ENCODE measurements around the gene PCDHA5.
"Not testable (repeated sequence)": the region's sequence is repeated elsewhere in the genome, so short reads cannot be mapped to it uniquely, and the experiment has no call there.

PCDHA5 gene

DNA sequence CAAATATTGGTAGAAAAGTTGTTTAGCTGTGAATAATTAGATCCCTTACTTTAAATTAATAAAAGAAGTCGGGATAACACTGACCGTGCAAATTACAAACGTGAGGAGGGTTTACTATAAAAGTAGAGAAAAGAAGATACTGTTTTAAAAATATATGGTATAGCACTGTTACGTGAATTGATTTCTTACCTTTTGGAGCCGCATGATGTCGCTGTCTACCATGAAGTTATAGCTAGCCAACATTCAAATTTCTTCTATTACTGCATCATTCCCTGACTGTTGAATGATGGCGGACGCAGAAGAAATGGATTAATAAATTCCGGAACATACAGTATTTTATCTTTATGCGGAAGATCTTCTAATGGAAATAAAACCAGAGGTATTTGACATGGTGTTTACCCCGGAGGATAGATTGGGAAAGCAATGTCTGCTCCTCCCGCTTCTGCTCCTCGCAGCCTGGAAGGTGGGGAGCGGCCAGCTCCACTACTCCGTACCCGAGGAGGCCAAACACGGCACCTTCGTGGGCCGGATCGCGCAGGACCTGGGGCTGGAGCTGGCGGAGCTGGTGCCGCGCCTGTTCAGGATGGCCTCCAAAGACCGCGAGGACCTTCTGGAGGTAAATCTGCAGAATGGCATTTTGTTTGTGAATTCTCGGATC is 6.4 kb downstream of the PCDHA5 start, which contains the start of gene PCDHA6:
PCDHA6 (plus strand) TSS at position 257 of the 658 bp plus-strand sequence; CDS start at position 389, 132 bp downstream.
- no peak for DNase-seq

DNA sequence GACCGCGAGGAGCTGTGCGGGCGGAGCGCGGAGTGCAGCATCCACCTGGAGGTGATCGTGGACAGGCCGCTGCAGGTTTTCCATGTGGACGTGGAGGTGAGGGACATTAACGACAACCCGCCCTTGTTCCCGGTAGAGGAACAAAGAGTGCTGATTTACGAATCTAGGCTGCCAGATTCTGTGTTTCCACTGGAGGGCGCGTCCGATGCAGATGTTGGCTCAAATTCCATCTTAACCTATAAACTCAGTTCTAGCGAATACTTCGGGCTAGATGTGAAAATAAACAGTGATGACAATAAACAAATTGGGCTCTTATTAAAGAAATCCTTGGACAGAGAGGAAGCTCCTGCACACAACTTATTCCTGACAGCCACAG is 6.9 kb downstream of the PCDHA5 start:
- no peak for DNase-seq

DNA sequence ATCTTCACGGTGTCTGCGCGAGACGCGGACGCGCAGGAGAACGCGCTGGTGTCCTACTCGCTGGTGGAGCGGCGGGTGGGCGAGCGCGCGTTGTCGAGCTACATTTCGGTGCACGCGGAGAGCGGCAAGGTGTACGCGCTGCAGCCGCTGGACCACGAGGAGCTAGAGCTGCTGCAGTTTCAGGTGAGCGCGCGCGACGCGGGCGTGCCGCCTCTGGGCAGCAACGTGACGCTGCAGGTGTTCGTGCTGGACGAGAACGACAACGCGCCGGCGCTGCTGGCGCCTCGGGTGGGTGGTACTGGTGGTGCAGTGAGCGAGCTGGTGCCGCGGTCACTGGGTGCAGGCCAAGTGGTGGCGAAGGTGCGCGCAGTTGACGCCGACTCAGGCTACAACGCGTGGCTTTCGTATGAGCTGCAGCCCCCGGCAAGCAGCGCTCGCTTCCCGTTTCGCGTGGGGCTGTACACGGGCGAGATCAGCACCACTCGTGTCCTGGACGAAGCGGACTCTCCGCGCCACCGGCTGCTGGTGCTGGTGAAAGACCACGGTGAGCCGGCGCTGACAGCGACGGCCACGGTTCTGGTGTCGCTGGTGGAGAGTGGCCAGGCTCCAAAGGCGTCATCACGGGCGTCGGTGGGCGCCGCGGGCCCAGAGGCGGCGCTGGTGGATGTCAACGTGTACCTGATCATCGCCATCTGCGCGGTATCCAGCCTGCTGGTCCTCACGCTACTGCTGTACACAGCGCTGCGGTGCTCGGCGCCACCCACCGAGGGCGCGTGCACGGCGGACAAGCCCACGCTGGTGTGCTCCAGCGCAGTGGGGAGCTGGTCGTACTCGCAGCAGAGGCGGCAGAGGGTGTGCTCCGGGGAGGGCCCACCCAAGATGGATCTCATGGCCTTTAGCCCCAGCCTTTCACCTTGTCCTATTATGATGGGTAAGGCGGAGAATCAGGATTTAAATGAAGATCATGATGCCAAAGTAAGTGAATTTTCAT is 8.4 kb downstream of the PCDHA5 start:
- not testable (repeated sequence) for DNase-seq

DNA sequence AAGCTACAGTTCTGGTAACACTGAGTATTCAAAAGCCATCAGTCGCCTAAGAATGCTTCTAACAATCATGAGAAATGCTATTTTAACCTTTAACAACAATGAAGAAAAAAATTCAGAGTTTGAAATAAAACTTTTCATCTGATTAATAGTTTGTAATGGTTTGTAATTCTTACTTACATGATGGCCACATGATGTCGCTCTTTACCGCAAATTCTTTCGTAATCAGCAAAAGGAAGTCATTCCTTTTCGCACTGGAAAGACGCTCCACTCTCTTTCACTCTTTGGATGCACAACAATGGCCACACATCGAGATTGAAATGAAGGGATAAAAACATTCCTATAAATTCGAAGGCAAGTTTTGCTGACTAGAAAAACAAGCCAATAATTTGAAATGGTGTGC is 12.6 kb downstream of the PCDHA5 start, which contains the start of gene PCDHA7:
PCDHA7 (plus strand) TSS at position 277 of the 400 bp plus-strand sequence; CDS start at position 392, 115 bp downstream.
- no peak for DNase-seq

DNA sequence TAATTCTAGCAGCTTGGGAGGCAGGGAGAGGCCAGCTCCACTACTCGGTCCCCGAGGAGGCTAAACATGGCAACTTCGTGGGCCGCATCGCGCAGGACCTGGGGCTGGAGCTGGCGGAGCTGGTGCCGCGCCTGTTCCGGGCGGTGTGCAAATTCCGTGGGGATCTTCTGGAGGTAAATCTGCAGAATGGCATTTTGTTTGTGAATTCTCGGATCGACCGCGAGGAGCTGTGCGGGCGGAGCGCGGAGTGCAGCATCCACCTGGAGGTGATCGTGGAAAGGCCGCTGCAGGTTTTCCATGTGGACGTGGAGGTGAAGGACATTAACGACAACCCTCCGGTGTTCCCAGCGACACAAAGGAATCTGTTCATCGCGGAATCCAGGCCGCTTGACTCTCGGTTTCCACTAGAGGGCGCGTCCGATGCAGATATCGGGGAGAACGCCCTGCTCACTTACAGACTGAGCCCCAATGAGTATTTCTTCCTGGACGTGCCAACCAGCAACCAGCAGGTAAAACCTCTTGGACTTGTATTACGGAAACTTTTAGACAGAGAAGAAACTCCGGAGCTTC is 13.1 kb downstream of the PCDHA5 start:
- not testable (repeated sequence) for DNase-seq

DNA sequence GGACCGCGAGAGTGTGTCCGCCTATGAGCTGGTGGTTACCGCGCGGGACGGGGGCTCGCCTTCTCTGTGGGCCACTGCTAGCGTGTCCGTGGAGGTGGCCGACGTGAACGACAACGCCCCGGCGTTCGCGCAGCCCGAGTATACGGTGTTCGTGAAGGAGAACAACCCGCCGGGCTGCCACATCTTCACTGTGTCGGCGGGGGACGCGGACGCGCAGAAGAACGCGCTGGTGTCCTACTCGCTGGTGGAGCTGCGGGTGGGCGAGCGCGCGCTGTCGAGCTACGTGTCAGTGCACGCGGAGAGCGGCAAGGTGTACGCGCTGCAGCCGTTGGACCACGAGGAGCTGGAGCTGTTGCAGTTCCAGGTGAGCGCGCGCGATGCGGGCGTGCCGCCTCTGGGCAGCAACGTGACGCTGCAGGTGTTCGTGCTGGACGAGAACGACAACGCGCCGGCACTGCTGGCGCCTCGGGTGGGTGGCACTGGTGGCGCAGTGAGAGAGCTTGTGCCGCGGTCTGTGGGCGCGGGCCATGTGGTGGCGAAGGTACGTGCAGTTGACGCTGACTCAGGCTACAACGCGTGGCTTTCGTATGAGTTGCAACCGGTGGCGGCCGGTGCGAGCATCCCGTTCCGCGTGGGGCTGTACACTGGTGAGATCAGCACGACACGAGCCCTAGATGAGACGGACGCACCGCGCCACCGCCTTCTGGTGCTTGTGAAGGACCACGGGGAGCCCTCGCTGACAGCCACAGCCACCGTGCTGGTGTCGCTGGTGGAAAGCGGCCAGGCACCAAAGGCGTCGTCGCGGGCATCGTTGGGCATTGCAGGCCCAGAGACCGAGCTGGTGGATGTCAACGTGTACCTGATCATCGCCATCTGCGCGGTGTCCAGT is 14.5 kb downstream of the PCDHA5 start:
- no peak for DNase-seq

DNA sequence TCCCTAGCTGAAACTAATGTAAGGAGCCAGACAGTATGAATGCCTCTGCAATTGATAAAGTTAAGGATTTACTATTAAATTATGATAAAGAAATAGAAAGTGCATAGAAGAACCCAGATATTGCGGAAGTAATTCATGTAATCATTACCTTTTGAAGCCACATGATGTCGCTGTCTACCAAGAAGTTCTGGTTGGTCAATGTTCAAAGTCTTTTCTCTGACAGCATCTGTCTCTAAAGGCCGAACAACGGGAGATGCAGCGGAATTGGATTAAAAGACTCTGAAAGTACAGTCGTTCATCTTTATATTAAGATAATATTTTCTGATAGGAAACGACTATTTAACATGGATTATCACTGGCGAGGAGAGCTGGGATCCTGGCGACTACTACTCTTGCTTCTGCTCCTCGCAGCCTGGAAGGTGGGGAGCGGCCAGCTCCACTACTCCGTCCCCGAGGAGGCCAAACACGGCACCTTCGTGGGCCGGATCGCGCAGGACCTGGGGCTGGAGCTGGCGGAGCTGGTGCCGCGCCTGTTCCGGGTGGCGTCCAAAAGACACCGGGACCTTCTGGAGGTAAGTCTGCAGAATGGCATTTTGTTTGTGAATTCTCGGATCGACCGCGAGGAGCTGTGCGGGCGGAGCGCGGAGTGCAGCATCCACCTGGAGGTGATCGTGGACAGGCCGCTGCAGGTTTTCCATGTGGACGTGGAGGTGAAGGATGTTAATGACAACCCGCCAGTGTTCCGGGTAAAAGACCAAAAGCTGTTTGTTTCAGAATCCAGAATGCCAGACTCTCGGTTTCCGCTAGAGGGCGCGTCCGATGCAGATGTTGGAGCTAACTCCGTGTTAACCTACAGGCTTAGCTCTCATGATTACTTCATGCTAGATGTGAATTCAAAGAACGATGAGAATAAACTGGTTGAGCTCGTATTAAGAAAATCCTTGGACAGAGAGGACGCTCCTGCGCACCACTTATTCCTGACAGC is 19.9 kb downstream of the PCDHA5 start, which contains the start of gene PCDHA8:
PCDHA8 (plus strand) TSS at position 210 of the 985 bp plus-strand sequence; CDS start at position 345, 135 bp downstream.
- no peak for DNase-seq

DNA sequence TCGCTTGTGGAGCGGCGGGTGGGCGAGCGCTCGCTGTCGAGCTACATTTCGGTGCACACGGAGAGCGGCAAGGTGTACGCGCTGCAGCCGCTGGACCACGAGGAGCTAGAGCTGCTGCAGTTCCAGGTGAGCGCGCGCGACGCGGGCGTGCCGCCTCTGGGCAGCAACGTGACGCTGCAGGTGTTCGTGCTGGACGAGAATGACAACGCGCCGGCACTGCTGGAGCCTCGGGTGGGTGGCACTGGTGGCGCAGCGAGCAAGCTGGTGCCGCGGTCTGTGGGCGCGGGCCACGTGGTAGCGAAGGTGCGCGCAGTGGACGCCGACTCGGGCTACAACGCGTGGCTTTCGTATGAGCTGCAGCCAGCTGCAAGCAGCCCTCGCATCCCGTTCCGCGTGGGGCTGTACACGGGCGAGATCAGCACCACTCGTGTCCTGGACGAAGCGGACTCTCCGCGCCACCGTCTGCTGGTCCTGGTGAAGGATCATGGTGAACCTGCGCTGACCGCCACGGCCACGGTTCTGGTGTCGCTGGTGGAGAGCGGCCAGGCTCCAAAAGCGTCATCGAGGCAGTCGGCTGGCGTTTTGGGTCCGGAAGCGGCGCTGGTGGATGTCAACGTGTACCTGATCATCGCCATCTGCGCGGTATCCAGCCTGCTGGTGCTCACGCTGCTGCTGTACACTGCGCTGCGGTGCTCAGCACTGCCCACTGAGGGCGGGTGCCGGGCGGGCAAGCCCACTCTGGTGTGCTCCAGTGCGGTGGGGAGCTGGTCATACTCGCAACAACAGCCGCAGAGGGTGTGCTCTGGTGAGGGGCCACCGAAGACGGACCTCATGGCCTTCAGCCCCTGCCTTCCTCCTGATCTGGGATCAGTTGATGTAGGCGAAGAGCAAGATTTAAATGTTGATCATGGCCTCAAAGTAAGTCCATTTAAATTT is 21.7 kb downstream of the PCDHA5 start:
- no peak for DNase-seq

DNA sequence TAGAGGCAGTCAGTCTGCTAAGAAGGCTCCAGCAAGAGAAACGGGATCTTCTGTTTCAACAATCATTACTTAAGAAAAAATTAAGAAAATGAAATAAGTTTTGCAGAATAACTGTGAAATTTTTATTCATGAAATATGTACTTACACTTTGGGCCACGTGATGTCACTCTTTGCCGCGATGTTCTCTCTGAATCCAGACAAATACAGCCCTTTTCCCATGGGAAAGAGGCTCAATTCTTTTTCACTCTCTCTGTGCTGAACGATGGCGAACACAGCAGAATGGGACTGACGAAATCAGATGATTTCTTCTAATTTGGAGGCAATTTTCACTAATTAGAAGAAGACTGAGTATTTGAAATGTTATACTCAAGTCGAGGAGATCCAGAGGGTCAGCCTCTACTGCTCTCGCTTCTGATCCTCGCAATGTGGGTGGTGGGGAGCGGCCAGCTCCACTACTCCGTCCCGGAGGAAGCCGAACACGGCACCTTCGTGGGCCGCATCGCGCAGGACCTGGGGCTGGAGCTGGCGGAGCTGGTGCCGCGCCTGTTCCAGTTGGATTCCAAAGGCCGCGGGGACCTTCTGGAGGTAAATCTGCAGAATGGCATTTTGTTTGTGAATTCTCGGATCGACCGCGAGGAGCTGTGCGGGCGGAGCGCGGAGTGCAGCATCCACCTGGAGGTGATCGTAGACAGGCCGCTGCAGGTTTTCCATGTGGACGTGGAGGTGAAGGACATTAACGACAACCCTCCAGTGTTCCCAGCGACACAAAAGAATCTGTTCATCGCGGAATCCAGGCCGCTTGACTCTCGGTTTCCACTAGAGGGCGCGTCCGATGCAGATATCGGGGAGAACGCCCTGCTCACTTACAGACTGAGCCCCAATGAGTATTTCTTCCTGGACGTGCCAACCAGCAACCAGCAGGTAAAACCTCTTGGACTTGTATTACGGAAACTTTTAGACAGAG is 27.0 kb downstream of the PCDHA5 start, which contains the start of gene PCDHA9:
PCDHA9 (plus strand) TSS at position 244 of the 964 bp plus-strand sequence; CDS start at position 358, 114 bp downstream.
- DNase-seq = not testable (repeated sequence)

DNA sequence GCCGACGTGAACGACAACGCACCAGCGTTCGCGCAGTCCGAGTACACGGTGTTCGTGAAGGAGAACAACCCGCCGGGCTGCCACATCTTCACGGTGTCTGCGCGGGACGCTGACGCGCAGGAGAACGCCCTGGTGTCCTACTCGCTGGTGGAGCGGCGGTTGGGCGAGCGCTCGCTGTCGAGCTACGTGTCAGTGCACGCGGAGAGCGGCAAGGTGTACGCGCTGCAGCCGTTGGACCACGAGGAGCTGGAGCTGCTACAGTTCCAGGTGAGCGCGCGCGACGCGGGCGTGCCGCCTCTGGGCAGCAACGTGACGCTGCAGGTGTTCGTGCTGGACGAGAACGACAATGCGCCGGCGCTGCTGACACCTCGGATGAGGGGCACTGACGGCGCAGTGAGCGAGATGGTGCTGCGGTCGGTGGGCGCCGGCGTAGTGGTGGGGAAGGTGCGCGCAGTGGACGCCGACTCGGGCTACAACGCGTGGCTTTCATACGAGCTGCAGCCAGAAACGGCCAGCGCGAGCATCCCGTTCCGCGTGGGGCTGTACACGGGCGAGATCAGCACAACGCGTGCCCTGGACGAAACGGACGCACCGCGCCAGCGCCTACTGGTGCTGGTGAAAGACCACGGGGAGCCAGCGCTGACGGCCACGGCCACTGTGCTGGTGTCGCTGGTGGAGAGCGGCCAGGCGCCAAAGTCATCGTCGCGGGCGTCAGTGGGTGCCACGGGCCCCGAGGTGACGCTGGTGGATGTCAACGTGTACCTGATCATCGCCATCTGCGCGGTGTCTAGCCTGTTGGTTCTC is 28.6 kb downstream of the PCDHA5 start:
- DNase-seq = not testable (repeated sequence)

DNA sequence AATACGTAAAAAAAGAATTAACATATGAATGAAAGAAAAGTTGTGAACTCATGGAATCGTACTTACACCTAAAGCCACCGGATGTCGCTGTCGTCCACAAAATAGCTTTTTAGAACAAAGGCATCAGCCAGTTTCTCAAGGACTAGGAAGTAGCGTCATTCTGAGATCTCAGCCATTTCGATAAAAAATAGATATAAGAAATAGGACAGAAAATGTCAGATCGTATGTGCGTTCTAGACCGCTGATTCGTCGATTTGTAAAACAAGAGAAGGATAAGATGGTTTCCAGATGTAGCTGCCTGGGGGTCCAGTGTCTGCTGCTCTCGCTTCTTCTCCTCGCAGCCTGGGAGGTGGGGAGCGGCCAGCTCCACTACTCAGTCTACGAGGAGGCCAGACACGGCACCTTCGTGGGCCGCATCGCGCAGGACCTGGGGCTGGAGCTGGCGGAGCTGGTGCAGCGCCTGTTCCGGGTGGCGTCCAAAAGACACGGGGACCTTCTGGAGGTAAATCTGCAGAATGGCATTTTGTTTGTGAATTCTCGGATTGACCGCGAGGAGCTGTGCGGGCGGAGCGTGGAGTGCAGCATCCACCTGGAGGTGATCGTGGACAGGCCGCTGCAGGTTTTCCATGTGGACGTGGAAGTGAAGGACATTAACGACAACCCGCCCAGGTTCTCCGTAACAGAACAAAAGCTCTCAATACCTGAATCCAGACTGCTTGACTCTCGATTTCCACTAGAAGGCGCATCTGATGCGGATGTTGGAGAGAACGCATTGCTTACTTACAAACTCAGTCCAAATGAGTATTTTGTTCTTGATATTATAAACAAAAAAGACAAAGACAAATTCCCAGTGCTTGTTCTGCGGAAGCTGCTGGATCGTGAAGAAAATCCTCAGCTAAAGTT is 34.6 kb downstream of the PCDHA5 start, which contains the start of gene PCDHA10:
PCDHA10 (plus strand) TSS at position 126 of the 903 bp plus-strand sequence; CDS start at position 278, 152 bp downstream.
- no peak for DNase-seq

DNA sequence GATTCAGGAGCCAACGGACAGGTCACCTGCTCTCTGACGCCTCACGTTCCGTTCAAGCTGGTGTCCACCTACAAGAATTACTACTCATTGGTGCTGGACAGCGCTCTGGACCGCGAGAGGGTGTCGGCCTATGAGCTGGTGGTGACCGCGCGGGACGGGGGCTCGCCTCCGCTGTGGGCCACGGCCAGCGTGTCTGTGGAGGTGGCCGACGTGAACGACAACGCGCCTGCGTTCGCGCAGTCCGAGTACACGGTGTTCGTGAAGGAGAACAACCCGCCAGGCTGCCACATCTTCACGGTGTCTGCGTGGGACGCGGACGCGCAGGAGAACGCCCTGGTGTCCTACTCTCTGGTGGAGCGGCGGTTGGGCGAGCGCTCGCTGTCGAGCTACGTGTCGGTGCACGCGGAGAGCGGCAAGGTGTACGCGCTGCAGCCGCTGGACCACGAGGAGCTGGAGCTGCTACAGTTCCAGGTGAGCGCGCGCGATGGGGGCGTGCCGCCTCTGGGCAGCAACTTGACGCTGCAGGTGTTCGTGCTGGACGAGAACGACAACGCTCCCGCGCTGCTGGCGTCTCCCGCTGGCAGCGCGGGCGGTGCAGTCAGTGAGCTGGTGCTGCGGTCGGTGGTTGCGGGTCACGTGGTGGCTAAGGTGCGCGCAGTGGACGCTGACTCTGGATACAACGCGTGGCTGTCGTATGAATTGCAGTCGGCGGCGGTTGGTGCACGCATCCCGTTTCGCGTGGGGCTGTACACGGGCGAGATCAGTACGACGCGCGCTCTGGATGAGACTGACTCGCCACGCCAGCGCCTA is 36.0 kb downstream of the PCDHA5 start:
- no peak for DNase-seq

DNA sequence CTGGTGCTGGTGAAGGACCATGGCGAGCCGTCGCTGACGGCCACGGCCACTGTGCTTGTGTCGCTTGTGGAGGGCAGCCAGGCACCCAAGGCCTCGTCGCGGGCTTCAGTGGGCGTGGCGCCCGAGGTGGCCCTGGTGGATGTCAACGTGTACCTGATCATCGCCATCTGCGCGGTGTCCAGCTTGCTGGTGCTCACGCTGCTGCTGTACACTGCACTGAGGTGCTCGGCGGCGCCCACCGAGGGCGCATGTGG is 36.5 kb downstream of the PCDHA5 start:
- DNase-seq = no peak

DNA sequence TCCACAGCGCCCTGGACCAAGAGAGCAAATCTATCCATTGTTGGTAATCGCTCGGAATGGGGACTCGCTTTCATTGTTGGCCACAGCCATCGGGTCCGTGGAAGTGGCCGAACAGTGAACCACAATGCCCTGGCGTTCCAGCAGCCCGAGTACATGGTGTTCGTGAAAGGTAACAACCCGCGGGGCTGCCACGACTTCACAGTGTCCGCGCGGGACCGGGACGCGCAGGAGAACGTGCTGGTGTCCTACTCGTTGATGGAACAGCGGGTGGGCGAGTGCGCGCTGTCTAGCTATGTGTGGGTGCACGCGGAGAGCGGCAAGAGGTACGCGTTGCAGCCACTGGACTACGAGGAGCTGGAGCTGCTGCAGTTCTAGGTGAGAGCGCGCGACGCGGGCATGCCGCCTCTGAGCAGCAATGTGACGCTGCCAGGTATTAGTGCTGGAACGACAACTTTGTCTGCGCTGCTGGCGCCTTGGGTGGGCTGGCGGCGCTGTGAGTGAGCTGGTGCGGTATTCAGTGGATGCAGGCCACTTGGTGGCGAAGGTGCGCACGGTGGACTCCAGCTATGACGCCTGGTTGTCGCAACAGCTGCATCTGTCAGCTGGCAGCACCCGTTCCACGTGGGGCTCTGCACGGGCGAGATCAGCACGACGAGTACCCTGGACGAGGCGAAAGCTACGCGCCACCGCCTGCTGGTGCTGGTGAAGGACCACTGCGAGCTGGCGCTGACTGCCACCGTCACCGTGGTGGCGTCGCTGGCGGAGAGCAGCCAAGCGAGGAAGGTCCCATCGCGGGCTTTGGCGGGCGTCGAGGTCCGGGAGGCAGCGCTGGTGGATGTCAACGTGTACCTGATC is 41.3 kb downstream of the PCDHA5 start:
- no peak for DNase-seq
